Cardiac muscle cell (in vitro differentiated cells and primary cell): Measurements from ENCODE around the gene BDP1. TPM values are rescaled to one million over a fixed set of nuclear protein-coding genes. Genes with fewer than 3 reads are reported as not detected.

ENCODE experiments used
- DNase-seq, 2 donors: peaks; one replicate each; pipeline versions ENCODE4 v3.0.0 to v3.0.0-alpha.2; 2010 to 2017; ENCODE audit warnings: low read depth in 1 of 2, low spot score in 1 of 2
- H3K27ac ChIP-seq: fragments of 200-600 bp; sonication (generic); 2 replicates; pipeline ENCODE4 v1.5.1; 2016
- H3K27me3 ChIP-seq: fragments of 200-600 bp; sonication (generic); 2 replicates; pipeline ENCODE4 v1.6.0; 2016; ENCODE audit warnings: control low read depth
- H3K36me3 ChIP-seq: fragments of 200-600 bp; sonication (generic); 2 replicates; pipeline ENCODE4 v1.5.1; 2016; ENCODE audit warnings: control low read depth
- H3K4me1 ChIP-seq: fragments of 200-600 bp; sonication (generic); 2 replicates; pipeline ENCODE4 v1.8.1; 2017; ENCODE audit warnings: low read depth, mild to moderate bottlenecking, mixed run types
- H3K4me3 ChIP-seq: fragments of 200-600 bp; sonication (generic); 2 replicates; pipeline ENCODE4 v1.5.1; 2016; ENCODE audit warnings: mild to moderate bottlenecking
- H3K9me3 ChIP-seq: fragments of 200-600 bp; sonication (generic); 2 replicates; pipeline ENCODE4 v1.5.1; 2017; ENCODE audit warnings: low read depth, mild to moderate bottlenecking, control low read depth
- CTCF ChIP-seq: IDR thresholded peaks from 2 replicates; pipeline ENCODE4 v1.5.1; 2012; ENCODE audit warnings: low read depth, mild to moderate bottlenecking, low read length
- polyA plus RNA-seq: library from polyadenylated mRNA; unstranded; fragments of >200 nt; fragmentation: Nextera tagmentation; extraction: Ambion mirVana; gene quantifications from 2 replicates; pipeline ENCODE4 v1.2.1, GENCODE V29; 2016
- total RNA-seq: library from RNA; depleted of rRNA; stranded (reverse); fragments of >200 nt; gene quantifications from 2 replicates; pipeline ENCODE4 v1.2.3, GENCODE V29; 2016

Gene BDP1
- total and polyA plus RNA-seq, 2 experiments from 2014 or later = 18.4 to 24.5 TPM

GRCh38 chr5:71615809-71616208 is 160.4 kb downstream of the BDP1 start:
- H3K27ac ChIP-seq = no peak overlapping the region
- DNase-seq = no peak
- no peak for TF ChIP-seq CTCF
- no peak overlapping the region for H3K4me3 ChIP-seq
- H3K9me3 ChIP-seq = no peaks in the 10 kb centered on the region
- H3K27me3 ChIP-seq = no peaks in the 10 kb centered on the region
- no peaks in the 10 kb centered on the region for H3K4me1 ChIP-seq
- no peaks in the 10 kb centered on the region for H3K36me3 ChIP-seq

Other genes starting within 250 kb of the BDP1 start
- 56.7 and 59.9 TPM in 2 replicates for gene MCCC2, start 131.7 kb downstream of the BDP1 start, total RNA-seq
- gene MCCC2, start 131.7 kb downstream of the BDP1 start, polyA plus RNA-seq = 47.2 and 48.5 TPM in 2 replicates